Smooth muscle cell (in vitro differentiated cells): ENCODE measurements around the gene KCND3. TPM values are rescaled to one million over a fixed set of nuclear protein-coding genes. Genes with fewer than 3 reads are reported as not detected.
A peak's percentile ranks its signal among the peaks of the same experiment; 100 is the strongest.

Source experiments
- DNase-seq: peaks from one replicate; lab custom pipeline; 2025; ENCODE audit not compliant: unreplicated experiment; lab: John Stamatoyannopoulos, UW
- H2AFZ ChIP-seq: fragments of 200-600 bp; sonication (generic); 2 replicates; pipeline ENCODE4 v1.6.0; 2016; ENCODE audit warnings: antibody characterized with exemption, low read depth, mild to moderate bottlenecking
- H3F3A ChIP-seq: fragments of 200-600 bp; sonication (generic); 2 replicates; pipeline ENCODE4 v1.6.0; 2017; ENCODE audit warnings: antibody characterized with exemption, low read depth
- H3K27ac ChIP-seq: fragments of 200-600 bp; sonication (generic); 2 replicates; pipeline ENCODE4 v1.5.1; 2016; ENCODE audit warnings: low read depth, mild to moderate bottlenecking
- H3K27me3 ChIP-seq: fragments of 200-600 bp; sonication (generic); 2 replicates; pipeline ENCODE4 v1.6.1; 2016; ENCODE audit warnings: low read depth, mild to moderate bottlenecking
- H3K36me3 ChIP-seq: fragments of 200-600 bp; sonication (generic); 2 replicates; pipeline ENCODE4 v1.5.1; 2016; ENCODE audit warnings: low read depth
- H3K4me1 ChIP-seq: fragments of 200-600 bp; sonication (generic); 2 replicates; pipeline ENCODE4 v1.5.1; 2016; ENCODE audit warnings: low read depth
- H3K4me2 ChIP-seq: fragments of 200-600 bp; sonication (generic); 2 replicates; pipeline ENCODE4 v1.6.0; 2016; ENCODE audit warnings: mild to moderate bottlenecking
- H3K4me3 ChIP-seq: fragments of 200-600 bp; sonication (generic); 2 replicates; pipeline ENCODE4 v1.5.1; 2016; ENCODE audit warnings: mild to moderate bottlenecking
- H3K79me2 ChIP-seq: fragments of 200-600 bp; sonication (generic); 2 replicates; pipeline ENCODE4 v1.6.0; 2016; ENCODE audit warnings: low read depth, mild to moderate bottlenecking
- H3K9ac ChIP-seq: fragments of 200-600 bp; sonication (generic); 2 replicates; pipeline ENCODE4 v1.6.0; 2016; ENCODE audit warnings: low read depth
- H3K9me3 ChIP-seq: fragments of 200-600 bp; sonication (generic); replicated peaks from 2 replicates; pipeline ENCODE4 v1.5.1; 2016; ENCODE audit warnings: low read depth
- H4K20me1 ChIP-seq: fragments of 200-600 bp; sonication (generic); 2 replicates; pipeline ENCODE4 v1.6.0; 2016; ENCODE audit warnings: low read depth
- CTCF ChIP-seq: fragments of 200-600 bp; sonication (generic); IDR thresholded peaks from 2 replicates; pipeline ENCODE4 v1.5.1; 2017; ENCODE audit warnings: borderline replicate concordance, mild to moderate bottlenecking, antibody characterized with exemption; ENCODE audit not compliant: insufficient read depth, poor library complexity, severe bottlenecking
- WGBS: methylation state at CpG from one replicate; pipeline ENCODE4 v1.1.7; 2016; ENCODE audit warnings: low lambda C conversion rate; 5-methylcytosine and 5-hydroxymethylcytosine counted together
- polyA plus RNA-seq: library from polyadenylated mRNA; unstranded; fragments of >200 nt; fragmentation: Nextera tagmentation; extraction: Ambion mirVana; gene quantifications from 2 replicates; pipeline ENCODE4 v1.2.1, GENCODE V29; 2016
- total RNA-seq: library from RNA; depleted of rRNA; stranded (reverse); fragments of >200 nt; gene quantifications from 2 replicates; pipeline ENCODE4 v1.2.3, GENCODE V29; 2014

KCND3 gene
- total and polyA plus RNA-seq, 2 experiments from 2014 or later: 0.97 to 2.2 TPM

- peak; percentile 77 for TF ChIP-seq CTCF
- H3K27me3 ChIP-seq: no peaks in the 10 kb centered on the region
- no peak overlapping the region for H2AFZ ChIP-seq
- DNase-seq: no peak
- no peak overlapping the region for H3K9ac ChIP-seq
- no peaks in the 10 kb centered on the region for H4K20me1 ChIP-seq
- no peak overlapping the region for H3K4me3 ChIP-seq
- no peaks in the 10 kb centered on the region for H3K4me1 ChIP-seq
- no peak overlapping the region for H3K27ac ChIP-seq
- H3K79me2 ChIP-seq: no peaks in the 10 kb centered on the region
- H3K9me3 ChIP-seq: no peaks in the 10 kb centered on the region
- no peaks in the 10 kb centered on the region for H3F3A ChIP-seq
- H3K4me2 ChIP-seq: no peak overlapping the region
- 68% methylated on average over 6 of the region's 6 CpGs for WGBS
- peaks cover 7% of the 10 kb centered on the region for H3K36me3 ChIP-seq
Measured at GRCh38 chr1:111769517-111770146, 219.8 kb downstream of the KCND3 start.

DNA sequence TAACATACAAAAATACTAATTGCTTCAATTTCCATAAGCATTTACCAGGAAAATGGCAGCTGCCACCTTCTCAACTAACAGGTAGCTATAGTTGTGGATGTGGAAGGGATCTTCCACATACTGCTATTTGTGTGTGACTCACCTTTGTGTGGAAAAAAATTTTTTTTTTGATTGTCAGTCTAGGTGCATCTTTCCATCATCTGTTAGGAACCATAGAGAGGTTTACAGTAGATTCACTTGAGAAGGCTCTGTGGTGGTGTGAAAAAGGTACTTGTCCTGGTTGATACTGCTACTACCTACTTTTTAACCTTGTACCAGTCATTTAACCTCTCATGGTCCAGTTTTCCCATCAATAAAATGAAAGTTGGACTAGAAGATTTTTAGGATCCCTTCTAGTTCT, 220.8 kb downstream of the KCND3 start:
- H3K4me2 ChIP-seq: no peak overlapping the region
- H3K27ac ChIP-seq: no peak overlapping the region
- no peaks in the 10 kb centered on the region for H3K9me3 ChIP-seq
- no peak overlapping the region for H3K9ac ChIP-seq
- no peak overlapping the region for H2AFZ ChIP-seq
- no peaks in the 10 kb centered on the region for H3F3A ChIP-seq
- H3K4me3 ChIP-seq: no peak overlapping the region
- no peaks in the 10 kb centered on the region for H4K20me1 ChIP-seq
- H3K4me1 ChIP-seq: no peaks in the 10 kb centered on the region
- TF ChIP-seq CTCF: no peak
- H3K79me2 ChIP-seq: no peaks in the 10 kb centered on the region
- DNase-seq: no peak
- no peaks in the 10 kb centered on the region for H3K27me3 ChIP-seq
- peaks cover 11% of the 10 kb centered on the region for H3K36me3 ChIP-seq

GRCh38 chr1:111768023-111768422, 221.4 kb downstream of the KCND3 start:
- peaks cover 14% of the 10 kb centered on the region for H3K36me3 ChIP-seq

More at GRCh38 chr1:111768023-111768422, 221.4 kb downstream of the KCND3 start:
- H3K9ac ChIP-seq: no peak overlapping the region
- no peaks in the 10 kb centered on the region for H3K4me1 ChIP-seq
- no peaks in the 10 kb centered on the region for H4K20me1 ChIP-seq
- H2AFZ ChIP-seq: no peak overlapping the region
- H3K27me3 ChIP-seq: no peaks in the 10 kb centered on the region
- no peaks in the 10 kb centered on the region for H3K79me2 ChIP-seq
- no peaks in the 10 kb centered on the region for H3K9me3 ChIP-seq
- no peak for TF ChIP-seq CTCF
- H3K4me3 ChIP-seq: no peak overlapping the region
- no peaks in the 10 kb centered on the region for H3F3A ChIP-seq
- no peak for DNase-seq
- no peak overlapping the region for H3K27ac ChIP-seq
- H3K4me2 ChIP-seq: no peak overlapping the region
